ENCODE measurements around the gene ZNF555.
A peak's percentile ranks its signal among the peaks of the same experiment; 100 is the strongest.
"Not testable (repeated sequence)": the region's sequence is repeated elsewhere in the genome, so short reads cannot be mapped to it uniquely, and the experiment has no call there.

Gene ZNF555

GRCh38 chr19:2814426-2814825 is 26.8 kb upstream of the ZNF555 start:
- TF ChIP-seq CTCF (conservative IDR thresholded peaks at IDR 0.05): no peak
- no peak overlapping the region for H3K27ac ChIP-seq

- H3K27ac ChIP-seq: no peak overlapping the region
- no peak for TF ChIP-seq CTCF (conservative IDR thresholded peaks at IDR 0.05)
Observed at GRCh38 chr19:2815191-2815614, 26.1 kb upstream of the ZNF555 start.

- TF ChIP-seq CTCF (conservative IDR thresholded peaks at IDR 0.05): no peak
- no peak overlapping the region for H3K27ac ChIP-seq
Observed at GRCh38 chr19:2815923-2816322, 25.4 kb upstream of the ZNF555 start.

GRCh38 chr19:2816641-2817040 is 24.6 kb upstream of the ZNF555 start:
- TF ChIP-seq CTCF (conservative IDR thresholded peaks at IDR 0.05): no peak
- H3K27ac ChIP-seq: no peak overlapping the region

GRCh38 chr19:2817237-2817829 is 23.9 kb upstream of the ZNF555 start:
- not testable (repeated sequence) for H3K27ac ChIP-seq

GRCh38 chr19:2819540-2820111 is 21.6 kb upstream of the ZNF555 start, which contains the start of gene ZNF554:
Gene ZNF554 (plus strand): TSS chr19:2819868. CDS start chr19:2820072, 204 bp downstream.
- H3K27ac ChIP-seq: peak within 1 kb of the TSS; percentile 72; the same call in 1 of the 2 replicates
- TF ChIP-seq CTCF (conservative IDR thresholded peaks at IDR 0.05): peak; percentile 97

- no peak for TF ChIP-seq CTCF (conservative IDR thresholded peaks at IDR 0.05)
- H3K27ac ChIP-seq: peak overlapping the region; percentile 72; the same call in 1 of the 2 replicates
Observed at GRCh38 chr19:2820112-2820702, 21.1 kb upstream of the ZNF555 start.

GRCh38 chr19:2822846-2823245 is 18.4 kb upstream of the ZNF555 start:
- TF ChIP-seq CTCF (conservative IDR thresholded peaks at IDR 0.05): no peak
- no peak overlapping the region for H3K27ac ChIP-seq

Data from VCaP (cell line).